GM20000 (cell line): ENCODE results near the gene PADI1.

Experiments
- DNase-seq: peaks from one replicate; pipeline ENCODE4 v3.0.0; 2012; ENCODE audit warnings: low spot score
- CTCF ChIP-seq: IDR thresholded peaks from 2 replicates; pipeline ENCODE4 v1.5.1; 2012; ENCODE audit warnings: mild to moderate bottlenecking, control low read depth; ENCODE audit errors: extremely low read depth, missing control alignments

Gene PADI1

GRCh38 chr1:17274186-17275170 is 69.5 kb downstream of the PADI1 start:
- peak; percentile 64 for DNase-seq
- TF ChIP-seq CTCF, result peak; percentile 61

GRCh38 chr1:17276568-17276967 is 71.6 kb downstream of the PADI1 start:
- TF ChIP-seq CTCF, result no peak
- no peak for DNase-seq

GRCh38 chr1:17277511-17278159 is 72.7 kb downstream of the PADI1 start:
- DNase-seq, result no peak
- no peak for TF ChIP-seq CTCF

- DNase-seq, result no peak
- TF ChIP-seq CTCF, result no peak
Observed at GRCh38 chr1:17278996-17279830, 74.3 kb downstream of the PADI1 start.

GRCh38 chr1:17280436-17280835 is 75.5 kb downstream of the PADI1 start:
- no peak for DNase-seq
- TF ChIP-seq CTCF, result no peak

GRCh38 chr1:17280894-17281293 is 76.0 kb downstream of the PADI1 start:
- no peak for TF ChIP-seq CTCF
- no peak for DNase-seq
